Measurements from ENCODE around the gene RAD9A. TPM values are rescaled to one million over a fixed set of nuclear protein-coding genes. Genes with fewer than 3 reads are reported as not detected.

The RAD9A gene
- total and polyA plus RNA-seq, 2 of the 4 experiments (the other 2 are of a cell fraction) = 2.0 to 10.3 TPM

- TF ChIP-seq MAZ (IDR thresholded peaks at IDR 0.05; ENCODE audit: borderline replicate concordance, low read depth, low read length) = no peak
- TF ChIP-seq CHD1 (IDR thresholded peaks at IDR 0.05; ENCODE audit: low read depth, low read length) = no peak
- no peak for TF ChIP-seq POLR2A (IDR thresholded peaks at IDR 0.05; ENCODE audit: low read depth, low read length)
- TF ChIP-seq RCOR1 (IDR thresholded peaks at IDR 0.05; ENCODE audit: insufficient replicate concordance, low read length) = no peak
- no peak for TF ChIP-seq MXI1 (IDR thresholded peaks at IDR 0.05; ENCODE audit: borderline replicate concordance, low read depth, low read length)
- TF ChIP-seq FOS (IDR thresholded peaks at IDR 0.05; ENCODE audit: low read depth, low read length) = no peak
- no peak for TF ChIP-seq BHLHE40 (IDR thresholded peaks at IDR 0.05; ENCODE audit: low read depth, low read length)
- no peak for TF ChIP-seq NFE2L2 (IDR thresholded peaks at IDR 0.05; ENCODE audit: low read depth, low read length)
- no peak for TF ChIP-seq ELK1 (IDR thresholded peaks at IDR 0.05; ENCODE audit: borderline replicate concordance, low read depth, low read length)
- no peak for TF ChIP-seq RFX5 (IDR thresholded peaks at IDR 0.05; ENCODE audit: low read depth, low read length)
- no peak for TF ChIP-seq CEBPB (IDR thresholded peaks at IDR 0.05; ENCODE audit: low read depth, low read length)
- H2AK9ac ChIP-seq (replicated peaks; ENCODE audit: low read depth, low read length, poor library complexity) = no peak overlapping the region
- intact Hi-C loops (cut with micrococcal nuclease) = no loop called here
Observed at GRCh38 chr11:67349036-67349435, 42.8 kb upstream of the RAD9A start.

More at GRCh38 chr11:67349036-67349435, 42.8 kb upstream of the RAD9A start:
- CTCF ChIA-PET = interaction anchor here (10.1 kb wide), 1 partner anchor 30 kb away, joined by 128 read pairs; no protein-coding TSS in a partner anchor
- POLR2A ChIA-PET (ENCODE audit: unreplicated experiment) = interaction anchor here (0.5 to 0.8 kb wide), 4 partner anchors 11 to 345 kb away, joined by 4 to 20 read pairs (median 8); partner anchors contain the start of gene CLCF1
- Histone ChIP-seq H2AFZ (replicated peaks; ENCODE audit: low read length, poor library complexity) (no peak overlapping the region), H3K4ac (ENCODE audit: low read depth, low read length) (no peak overlapping the region), H3K4me2 (ENCODE audit: low read depth, low read length) (no peak overlapping the region), H3K4me3 (ENCODE audit: insufficient read depth, low read depth, low read length) (no peak overlapping the region), H4K5ac (ENCODE audit: low read depth, low read length) (no peak overlapping the region), H4K8ac (ENCODE audit: low read depth in 2 of 2, low read length in 2 of 2) (no peak overlapping the region), H3K18ac (ENCODE audit: low read depth, low read length) (no peak overlapping the region), H3K14ac (replicated peaks; ENCODE audit: low read depth, low read length) (no peak overlapping the region), H4K20me1 (ENCODE audit: insufficient read depth, low read length) (peaks cover 3% of the 10 kb centered on the region; the same call in 1 of the 2 replicates), H4K91ac (ENCODE audit: insufficient read depth, low read depth, low read length) (no peak overlapping the region), H3K23ac (ENCODE audit: low read depth, low read length) (no peak overlapping the region), H3K27ac (ENCODE audit: insufficient read depth, low read length) (no peak overlapping the region), H3K79me1 (ENCODE audit: low read depth in 1 of 2, low read length in 2 of 2) (peaks cover 0 to 21% of the 10 kb centered on the region in 2 experiments; a peak in 2 of 4 replicates), H3K9me1 (ENCODE audit: insufficient read depth, low read length) (peaks cover 6% of the 10 kb centered on the region), H2BK20ac (ENCODE audit: low read depth, low read length) (no peak overlapping the region), H3K36me3 (ENCODE audit: control insufficient read depth, insufficient read depth, low read length) (peaks cover 3% of the 10 kb centered on the region; the same call in 1 of the 2 replicates), H2BK120ac (ENCODE audit: low read depth, low read length) (no peak overlapping the region), H3K4me1 (ENCODE audit: control insufficient read depth, insufficient read depth, low read length) (peaks cover 11% of the 10 kb centered on the region), H2BK15ac (ENCODE audit: low read depth, low read length) (no peak overlapping the region), H3K27me3 (ENCODE audit: control insufficient read depth, insufficient read depth, low read length) (no peaks in the 10 kb centered on the region), H2BK5ac (ENCODE audit: low read depth, low read length, poor library complexity, severe bottlenecking) (no peak overlapping the region), H3K9ac (ENCODE audit: low read depth, low read length) (no peak overlapping the region), H3K56ac (ENCODE audit: extremely low read depth, insufficient read depth, low read length) (no peak overlapping the region), H2AK5ac (ENCODE audit: low read depth, low read length) (no peak overlapping the region), H3K9me3 (ENCODE audit: control insufficient read depth, insufficient read depth, low read length) (no peaks in the 10 kb centered on the region)
- no TSS peak for BruUV-seq (replicated peaks)
- in situ Hi-C loops (cut with MboI; ENCODE audit: low sequenced_read_pairs) = no loop called here
- dilution Hi-C loops (cut with HindIII; ENCODE audit: low sequenced_read_pairs, unreplicated experiment) = no loop called here
- ATAC-seq (ENCODE audit: low read depth) (no peak), DNase-seq (no peak)
- 79% methylated on average over 4 of the region's 5 CpGs; no CpG with 5 or more reads in 1 of the 2 experiments for WGBS, 2 experiments (ENCODE audit: extremely low coverage in 2 of 2, insufficient read length in 1 of 2)
